Type B pancreatic cell (in vitro differentiated cells): ENCODE results near the gene TMEM40. TPM values are rescaled to one million over a fixed set of nuclear protein-coding genes. Genes with fewer than 3 reads are reported as not detected.
A peak's percentile ranks its signal among the peaks of the same experiment; 100 is the strongest.

Experiments used
- DNase-seq: peaks from one replicate; pipeline ENCODE4 v3.0.0; 2021; ENCODE audit warnings: mixed read lengths; ENCODE audit not compliant: unreplicated experiment; ENCODE audit errors: extremely low spot score
- H3K27ac Mint-ChIP-seq: 2 replicates; pipeline ENCODE4 v1.8.0; 2021; ENCODE audit warnings: mild to moderate bottlenecking, mixed read lengths
- H3K27me3 Mint-ChIP-seq: 2 replicates; pipeline ENCODE4 v1.8.0; 2021; ENCODE audit warnings: mixed read lengths
- H3K36me3 Mint-ChIP-seq: 2 replicates; pipeline ENCODE4 v1.8.0; 2021; ENCODE audit warnings: mixed read lengths
- H3K4me1 Mint-ChIP-seq: one replicate; pipeline ENCODE4 v1.8.0; 2021; ENCODE audit warnings: mixed read lengths; ENCODE audit not compliant: unreplicated experiment
- H3K4me3 Mint-ChIP-seq: 2 replicates; pipeline ENCODE4 v1.8.0; 2021; ENCODE audit warnings: mild to moderate bottlenecking, mixed read lengths
- H3K9me3 Mint-ChIP-seq: 2 replicates; pipeline ENCODE4 v1.8.0; 2021; ENCODE audit warnings: mixed read lengths
- CTCF ChIP-seq: fragments of 200-600 bp; sonication (generic); conservative IDR thresholded peaks from 2 replicates; pipeline ENCODE4 v1.5.0; 2021; ENCODE audit warnings: antibody characterized with exemption, mild to moderate bottlenecking
- total RNA-seq: library from RNA; stranded (reverse); gene quantifications from 2 replicates; pipeline ENCODE4 v1.2.1, GENCODE V29; 2021; ENCODE audit warnings: low replicate concordance

TMEM40 gene
- total RNA-seq, 1 donor from 2014 or later, result 16.3 TPM

GRCh38 chr3:12799525-12800440 is 40.7 kb upstream of the TMEM40 start:
- H3K27me3 Mint-ChIP-seq, result no peaks in the 10 kb centered on the region
- H3K36me3 Mint-ChIP-seq, result peaks cover 3% of the 10 kb centered on the region
- TF ChIP-seq CTCF, result no peak
- peaks cover 11% of the 10 kb centered on the region for H3K4me1 Mint-ChIP-seq
- no peak overlapping the region for H3K27ac Mint-ChIP-seq
- DNase-seq, result no peak
- no peaks in the 10 kb centered on the region for H3K9me3 Mint-ChIP-seq
- H3K4me3 Mint-ChIP-seq, result no peak overlapping the region

- Mint-ChIP-seq H3K27me3 (no peaks in the 10 kb centered on the region), H3K9me3 (no peaks in the 10 kb centered on the region), H3K27ac (peak overlapping the region; percentile 25), H3K4me3 (peak overlapping the region; percentile 84), H3K4me1 (peaks cover 11% of the 10 kb centered on the region), H3K36me3 (peaks cover 3% of the 10 kb centered on the region)
- no peak for DNase-seq
- TF ChIP-seq CTCF, result no peak
Measured at GRCh38 chr3:12798559-12799179, 39.6 kb upstream of the TMEM40 start.

GRCh38 chr3:12797892-12798558 is 39.0 kb upstream of the TMEM40 start:
- Mint-ChIP-seq H3K9me3 (no peaks in the 10 kb centered on the region), H3K36me3 (peaks cover 3% of the 10 kb centered on the region), H3K4me3 (peak overlapping the region; percentile 84), H3K27me3 (no peaks in the 10 kb centered on the region), H3K4me1 (peaks cover 11% of the 10 kb centered on the region), H3K27ac (peak overlapping the region; percentile 25)
- DNase-seq, result no peak
- no peak for TF ChIP-seq CTCF

GRCh38 chr3:12797124-12797891 is 38.2 kb upstream of the TMEM40 start:
- H3K4me1 Mint-ChIP-seq, result peaks cover 11% of the 10 kb centered on the region
- no peak for TF ChIP-seq CTCF
- H3K27ac Mint-ChIP-seq, result peak overlapping the region; percentile 48
- peak overlapping the region; percentile 90 for H3K4me3 Mint-ChIP-seq
- H3K27me3 Mint-ChIP-seq, result no peaks in the 10 kb centered on the region
- no peaks in the 10 kb centered on the region for H3K9me3 Mint-ChIP-seq
- peaks cover 3% of the 10 kb centered on the region for H3K36me3 Mint-ChIP-seq
- no peak for DNase-seq
